SK-N-SH (cell line): ENCODE measurements around the gene LRRC8C. TPM values are rescaled to one million over a fixed set of nuclear protein-coding genes. Genes with fewer than 3 reads are reported as not detected.

ENCODE experiments used
- CTCF ChIA-PET: fragments of 300-600, 350-600 bp; formaldehyde crosslinking; extraction: SDS; loops from one replicate; lab custom pipeline; 2021; lab: Yijun Ruan, JAX
- POLR2A ChIA-PET: fragments of 350-600 bp; sonication (Branson Sonifier 250); formaldehyde crosslinking; extraction: SDS; loops from one replicate; lab custom pipeline; 2020; ENCODE audit warnings: antibody characterized with exemption, inconsistent platforms; lab: Yijun Ruan, JAX
- DNase-seq: peaks from one replicate; pipeline ENCODE4 v3.0.0; 2012
- H2AFZ ChIP-seq: fragments of 200-600 bp; sonication (generic); 2 replicates; pipeline ENCODE4 v1.8.1; 2016; ENCODE audit warnings: antibody characterized with exemption, mild to moderate bottlenecking, low read depth
- H3F3A ChIP-seq: fragments of 200-600 bp; sonication (generic); replicated peaks from 2 replicates; pipeline ENCODE3; 2016; ENCODE audit warnings: antibody characterized with exemption, mild to moderate bottlenecking; ENCODE audit not compliant: insufficient read depth
- H3K27ac ChIP-seq, 2 experiments: fragments of 200-500 bp in 1 of 2; fragments of 200-600 bp in 1 of 2; sonication (Bioruptor generic) in 1 of 2; sonication (generic), shearing (Covaris generic) in 1 of 2; 2 replicates each; pipeline versions ENCODE4 v1.5.1 to v1.6.1; 2014 to 2016; ENCODE audit warnings: low read depth in 2 of 2, inconsistent platforms in 1 of 2, low read length in 1 of 2, mild to moderate bottlenecking in 1 of 2, mixed read lengths in 1 of 2
- H3K27me3 ChIP-seq: fragments of 200-600 bp; sonication (generic), shearing (Covaris generic); 2 replicates; pipeline ENCODE4 v1.6.1; 2016; ENCODE audit warnings: mixed run types; ENCODE audit not compliant: insufficient read depth
- H3K36me3 ChIP-seq, 2 experiments: fragments of 200-500 bp in 1 of 2; fragments of 200-600 bp in 1 of 2; sonication (Bioruptor generic) in 1 of 2; sonication (generic) in 1 of 2; replicated peaks in 1 of 2; 2 replicates each; pipeline versions ENCODE3 to v1.5.1; 2014 to 2016; ENCODE audit warnings: low read length in 1 of 2, mild to moderate bottlenecking in 1 of 2; ENCODE audit not compliant: insufficient read depth in 2 of 2, control insufficient read depth in 1 of 2
- H3K4me1 ChIP-seq, 2 experiments: fragments of 200-500 bp in 1 of 2; fragments of 200-600 bp in 1 of 2; sonication (Bioruptor generic) in 1 of 2; sonication (generic), shearing (Covaris generic) in 1 of 2; 2 replicates each; pipeline versions ENCODE4 v1.5.1 to v1.6.1; 2014 to 2016; ENCODE audit warnings: low read depth in 1 of 2, low read length in 1 of 2, mixed run types in 1 of 2; ENCODE audit not compliant: insufficient read depth in 2 of 2, control insufficient read depth in 1 of 2
- H3K4me2 ChIP-seq: fragments of 200-600 bp; sonication (generic), shearing (Covaris generic); 2 replicates; pipeline ENCODE4 v1.6.1; 2017; ENCODE audit warnings: mixed run types
- H3K4me3 ChIP-seq, 2 experiments: fragments of 200-500 bp in 1 of 2; fragments of 200-600 bp in 1 of 2; sonication (Bioruptor generic) in 1 of 2; sonication (generic), shearing (Covaris generic) in 1 of 2; 2 replicates each; pipeline versions ENCODE4 v1.5.1 to v1.8.1; 2014 to 2016; ENCODE audit warnings: low read depth in 2 of 2, inconsistent platforms in 1 of 2, low read length in 1 of 2, mild to moderate bottlenecking in 1 of 2, mixed read lengths in 1 of 2, moderate library complexity in 1 of 2
- H3K79me2 ChIP-seq: fragments of 200-600 bp; sonication (generic); 2 replicates; pipeline ENCODE4 v1.8.1; 2017; ENCODE audit warnings: mild to moderate bottlenecking; ENCODE audit not compliant: insufficient read depth
- H3K9ac ChIP-seq: fragments of 200-600 bp; sonication (generic); 2 replicates; pipeline ENCODE4 v1.6.1; 2017; ENCODE audit warnings: mixed run types
- H3K9me2 ChIP-seq: fragments of 200-600 bp; sonication (generic); 2 replicates; pipeline ENCODE4 v1.6.1; 2017; ENCODE audit warnings: mixed run types
- H3K9me3 ChIP-seq: fragments of 200-600 bp; sonication (generic); 2 replicates; pipeline ENCODE4 v1.6.1; 2017; ENCODE audit warnings: mixed run types, mild to moderate bottlenecking, moderate library complexity
- H4K20me1 ChIP-seq: fragments of 200-600 bp; sonication (generic); 2 replicates; pipeline ENCODE4 v1.6.1; 2017; ENCODE audit warnings: mild to moderate bottlenecking, mixed run types; ENCODE audit not compliant: insufficient read depth
- CHD2 ChIP-seq: fragments of 150-350 bp; IDR thresholded peaks from 2 replicates; pipeline ENCODE4 v1.6.1; 2018; ENCODE audit warnings: low read length; ENCODE audit not compliant: partially characterized antibody
- CTCF ChIP-seq: fragments of 200-600 bp; sonication (generic); IDR thresholded peaks from 2 replicates; pipeline ENCODE4 v1.6.1; 2017; ENCODE audit warnings: antibody characterized with exemption, mild to moderate bottlenecking, moderate library complexity
- EP300 ChIP-seq, 2 experiments: IDR thresholded peaks; 2 replicates each; pipeline versions ENCODE4 v1.4.0 to v1.6.1; 2012; ENCODE audit warnings: borderline replicate concordance in 1 of 2, low read depth in 1 of 2, low read length in 1 of 2
- FOSL2 ChIP-seq: IDR thresholded peaks from 2 replicates; pipeline ENCODE4 v1.4.0; 2012; ENCODE audit warnings: low read depth, mild to moderate bottlenecking, moderate library complexity, borderline replicate concordance
- FOXJ3 ChIP-seq: sonication (generic); formaldehyde crosslinking; IDR thresholded peaks from 2 replicates; pipeline ENCODE4 v1.5.1; 2020; ENCODE audit warnings: mild to moderate bottlenecking, missing genetic modification reagents
- GATA2 ChIP-seq: sonication (generic); formaldehyde crosslinking; IDR thresholded peaks from 2 replicates; pipeline ENCODE4 v1.5.0; 2020; ENCODE audit warnings: mild to moderate bottlenecking, missing genetic modification reagents
- IRF3 ChIP-seq: fragments of 150-350 bp; IDR thresholded peaks from 2 replicates; pipeline ENCODE4 v1.6.1; 2016; ENCODE audit warnings: mild to moderate bottlenecking, low read depth, low read length
- JUND ChIP-seq: IDR thresholded peaks from 2 replicates; pipeline ENCODE4 v1.4.0; 2012
- NFIC ChIP-seq: IDR thresholded peaks from 2 replicates; pipeline ENCODE4 v1.4.0; 2012; ENCODE audit warnings: borderline replicate concordance
- NRF1 ChIP-seq: IDR thresholded peaks from 2 replicates; pipeline ENCODE4 v1.6.1; 2012; ENCODE audit warnings: low read depth, mild to moderate bottlenecking, low read length
- PBX3 ChIP-seq: IDR thresholded peaks from 2 replicates; pipeline ENCODE4; 2012
- REST ChIP-seq: IDR thresholded peaks from 2 replicates; pipeline ENCODE4 v1.6.1; 2012; ENCODE audit warnings: mild to moderate bottlenecking, low read depth, low read length, moderate library complexity
- RFX5 ChIP-seq: IDR thresholded peaks from 2 replicates; pipeline ENCODE4 v1.6.1; 2012; ENCODE audit warnings: mild to moderate bottlenecking, improper control_type of control experiment, low read length
- TAF1 ChIP-seq: IDR thresholded peaks from 2 replicates; pipeline ENCODE4 v1.6.1; 2012; ENCODE audit warnings: low read depth, mild to moderate bottlenecking, low read length, moderate library complexity, borderline replicate concordance
- TEAD4 ChIP-seq: IDR thresholded peaks from 2 replicates; pipeline ENCODE4 v1.4.0; 2012; ENCODE audit warnings: mild to moderate bottlenecking, borderline replicate concordance; ENCODE audit not compliant: insufficient read depth
- USF1 ChIP-seq: IDR thresholded peaks from 2 replicates; pipeline ENCODE4 v1.4.0; 2012; ENCODE audit warnings: low read depth, borderline replicate concordance
- YY1 ChIP-seq: IDR thresholded peaks from 2 replicates; pipeline ENCODE4 v1.4.0; 2012; ENCODE audit warnings: low read depth, mild to moderate bottlenecking
- WGBS: methylation state at CpG from one replicate; pipeline ENCODE4 v1.1.6; 2017; ENCODE audit warnings: low lambda C conversion rate; 5-methylcytosine and 5-hydroxymethylcytosine counted together
- polyA plus RNA-seq, 3 experiments: library from polyadenylated mRNA; depleted of rRNA; stranded (reverse); fragments of >200 nt; gene quantifications; 2 replicates each; pipeline ENCODE4 v1.2.3, GENCODE V29; 2012

Gene LRRC8C
- polyA plus RNA-seq, 1 of the 3 experiments (the other 2 are of a cell fraction): 4.2 TPM

- H3K4me2 ChIP-seq: no peak overlapping the region
- DNase-seq: no peak
- H3K9me2 ChIP-seq: no peaks in the 10 kb centered on the region
- peaks cover 0 to 4% of the 10 kb centered on the region in 2 experiments; a peak in 1 of 4 replicates for H3K4me1 ChIP-seq
- no peak overlapping the region for H3K9ac ChIP-seq
- H2AFZ ChIP-seq: no peak overlapping the region
- no peaks in the 10 kb centered on the region for H3K27me3 ChIP-seq
- H4K20me1 ChIP-seq: no peaks in the 10 kb centered on the region
- no peaks in the 10 kb centered on the region for H3K79me2 ChIP-seq
- H3K4me3 ChIP-seq: no peak overlapping the region
- H3K27ac ChIP-seq: no peak overlapping the region
- TF ChIP-seq REST (no peak), PBX3 (no peak), FOSL2 (no peak), IRF3 (no peak), NFIC (no peak), RFX5 (no peak), CHD2 (no peak), GATA2 (CRISPR knock-in tag) (no peak), CTCF (no peak), NRF1 (no peak), EP300 (IDR thresholded peaks at IDR 0.05; ENCODE audit: borderline replicate concordance in 1 of 2, low read depth in 1 of 2, low read length in 1 of 2) (no peak), TEAD4 (no peak), JUND (no peak), FOXJ3 (CRISPR knock-in tag) (no peak), USF1 (no peak), TAF1 (no peak), YY1 (no peak)
- H3K9me3 ChIP-seq: no peaks in the 10 kb centered on the region
- ChIA-PET CTCF (no interaction called here), POLR2A (no interaction called here)
- no peaks in the 10 kb centered on the region for H3F3A ChIP-seq
- 64% methylated on average over 4 of the region's 4 CpGs for WGBS
- no peaks in the 10 kb centered on the region for H3K36me3 ChIP-seq
Observed at GRCh38 chr1:89733748-89734147, 100.8 kb downstream of the LRRC8C start.
